ENCODE data around the gene C1RL. TPM values are rescaled to one million over a fixed set of nuclear protein-coding genes. Genes with fewer than 3 reads are reported as not detected.

Gene C1RL
- total RNA-seq, 1 donor from 2014 or later, result 32.4 TPM

GRCh38 chr12:7136676-7137075 is 27.7 kb upstream of the C1RL start:
- H3K4me3 Mint-ChIP-seq, result no peak overlapping the region
- H3K27ac Mint-ChIP-seq, result no peak overlapping the region
- no peaks in the 10 kb centered on the region for H3K27me3 Mint-ChIP-seq
- TF ChIP-seq CTCF (conservative IDR thresholded peaks at IDR 0.05), result no peak
- no peaks in the 10 kb centered on the region for H3K9me3 Mint-ChIP-seq
- peaks cover 9% of the 10 kb centered on the region for H3K4me1 Mint-ChIP-seq (ENCODE audit: unreplicated experiment)
- no peak for DNase-seq (ENCODE audit: extremely low spot score, unreplicated experiment)
- peaks cover 65% of the 10 kb centered on the region for H3K36me3 Mint-ChIP-seq

- Mint-ChIP-seq H3K27ac (no peak overlapping the region), H3K27me3 (peaks cover under 1% of the 10 kb centered on the region), H3K4me1 (ENCODE audit: unreplicated experiment) (peaks cover 10% of the 10 kb centered on the region), H3K36me3 (peaks cover 60% of the 10 kb centered on the region), H3K9me3 (no peaks in the 10 kb centered on the region), H3K4me3 (no peak overlapping the region)
- TF ChIP-seq CTCF (conservative IDR thresholded peaks at IDR 0.05), result no peak
- no peak for DNase-seq (ENCODE audit: extremely low spot score, unreplicated experiment)
Measured at GRCh38 chr12:7136071-7136470, 27.1 kb upstream of the C1RL start.

- H3K27me3 Mint-ChIP-seq, result peaks cover 5% of the 10 kb centered on the region
- H3K4me3 Mint-ChIP-seq, result peak overlapping the region; percentile 26
- peaks cover 14% of the 10 kb centered on the region for H3K4me1 Mint-ChIP-seq (ENCODE audit: unreplicated experiment)
- no peak for DNase-seq (ENCODE audit: extremely low spot score, unreplicated experiment)
- peaks cover 53% of the 10 kb centered on the region for H3K36me3 Mint-ChIP-seq
- no peak for TF ChIP-seq CTCF (conservative IDR thresholded peaks at IDR 0.05)
- H3K9me3 Mint-ChIP-seq, result no peaks in the 10 kb centered on the region
- peak overlapping the region; percentile 59 for H3K27ac Mint-ChIP-seq
Measured at GRCh38 chr12:7134396-7135166, 25.6 kb upstream of the C1RL start.

- peak overlapping the region; percentile 92 for H3K4me3 Mint-ChIP-seq
- peak overlapping the region; percentile 91 for H3K27ac Mint-ChIP-seq
- TF ChIP-seq CTCF (conservative IDR thresholded peaks at IDR 0.05), result no peak
Measured at GRCh38 chr12:7131502-7131866, 22.5 kb upstream of the C1RL start.

GRCh38 chr12:7130701-7131501 is 21.9 kb upstream of the C1RL start:
- Mint-ChIP-seq H3K27ac (peak overlapping the region; percentile 91), H3K36me3 (peaks cover 26% of the 10 kb centered on the region), H3K4me3 (peak overlapping the region; percentile 92), H3K4me1 (ENCODE audit: unreplicated experiment) (peaks cover 14% of the 10 kb centered on the region), H3K27me3 (peaks cover 11% of the 10 kb centered on the region), H3K9me3 (no peaks in the 10 kb centered on the region)
- no peak for DNase-seq (ENCODE audit: extremely low spot score, unreplicated experiment)
- TF ChIP-seq CTCF (conservative IDR thresholded peaks at IDR 0.05), result no peak

More at GRCh38 chr12:7131502-7131866, 22.5 kb upstream of the C1RL start:
- no peak for DNase-seq (ENCODE audit: extremely low spot score, unreplicated experiment)
- Mint-ChIP-seq H3K4me1 (ENCODE audit: unreplicated experiment) (peaks cover 14% of the 10 kb centered on the region), H3K9me3 (no peaks in the 10 kb centered on the region), H3K27me3 (peaks cover 11% of the 10 kb centered on the region), H3K36me3 (peaks cover 30% of the 10 kb centered on the region)

All from type B pancreatic cell (in vitro differentiated cells).